Gastrocnemius medialis (tissue), 4 donors: ENCODE data around the gene SFTPD. TPM values are rescaled to one million over a fixed set of nuclear protein-coding genes. Genes with fewer than 3 reads are reported as not detected.

Experiments
- ATAC-seq, 2 donors: fragments of 150-250 bp; one replicate each; pipeline ENCODE4 v1.9.1; 2016
- DNase-seq, 2 donors: peaks; one replicate each; pipeline ENCODE4 v3.0.0-alpha.2; 2019
- H3K27ac ChIP-seq, 4 donors: fragments of 200-600 bp; sonication (generic); 1 replicate in 1 of 4; 2 replicates in 3 of 4; pipeline ENCODE4 v1.5.1; 2016 to 2018; ENCODE audit warnings: mild to moderate bottlenecking in 2 of 4, moderate library complexity in 1 of 4
- H3K27me3 ChIP-seq, 3 donors: fragments of 200-600 bp; sonication (generic) in 2 of 3; 1 replicate in 1 of 3; 2 replicates in 2 of 3; pipeline versions ENCODE4 v1.5.1 to v1.6.0; 2016 to 2019; ENCODE audit warnings: mild to moderate bottlenecking in 1 of 3, moderate library complexity in 1 of 3
- H3K36me3 ChIP-seq, 2 donors: fragments of 200-600 bp; sonication (generic) in 1 of 2; one replicate each; pipeline ENCODE4 v1.5.1; 2017 to 2018
- H3K4me1 ChIP-seq, 2 donors: fragments of 200-600 bp; sonication (generic) in 1 of 2; one replicate each; pipeline ENCODE4 v1.5.1; 2016 to 2017; ENCODE audit warnings: mild to moderate bottlenecking in 2 of 2
- H3K4me3 ChIP-seq, 4 donors: fragments of 200-600 bp; sonication (generic) in 3 of 4; 1 replicate in 1 of 4; 2 replicates in 3 of 4; pipeline ENCODE4 v1.5.1; 2016 to 2019; ENCODE audit warnings: mild to moderate bottlenecking in 2 of 4
- H3K9me3 ChIP-seq, 3 donors: fragments of 200-600 bp; sonication (generic) in 2 of 3; 1 replicate in 1 of 3; 2 replicates in 2 of 3; pipeline ENCODE4 v1.5.1; 2016 to 2019
- CTCF ChIP-seq, 5 experiments: fragments of 450-650 bp in 3 of 5; fragments of 200-600 bp in 2 of 5; sonication (generic) in 2 of 5; IDR thresholded peaks in 4 of 5; conservative IDR thresholded peaks in 1 of 5; 1 replicate in 4 of 5; 2 replicates in 1 of 5; pipeline ENCODE4 v1.5.1; 2016 to 2019; ENCODE audit warnings: antibody characterized with exemption in 5 of 5, mild to moderate bottlenecking in 3 of 5, moderate library complexity in 3 of 5
- POLR2A ChIP-seq, 2 donors: fragments of 450-650 bp; IDR thresholded peaks; one replicate each; pipeline ENCODE4 v1.6.1; 2017; ENCODE audit warnings: antibody characterized with exemption in 2 of 2, mild to moderate bottlenecking in 2 of 2, moderate library complexity in 2 of 2
- in situ Hi-C, 4 donors: fragments of 200-750 bp; cut with MboI; loops; one replicate each; pipeline versions ENCODE4 v1.15.0 to v1.8.0; 2017; ENCODE audit warnings: low sequenced_read_pairs in 4 of 4
- intact Hi-C: fragments of 100-400 bp; cut with DNase I; formaldehyde crosslinking; loops from one replicate; pipeline ENCODE4 v1.15.1; 2023; ENCODE audit warnings: low total_unique reads
- total RNA-seq, 4 donors: library from RNA; depleted of rRNA; stranded (reverse); fragments of >200 nt; gene quantifications; one replicate each; pipeline versions ENCODE4 v1.1.0 to v1.2.3, GENCODE V29; 2016

Gene SFTPD
- total RNA-seq, 4 donors from 2014 or later = 0.73 TPM; not detected in 3

GRCh38 chr10:79942261-79943185, 6.4 kb downstream of the SFTPD start:
- H3K4me1 ChIP-seq = no peaks in the 10 kb centered on the region
- H3K27me3 ChIP-seq = no peaks in the 10 kb centered on the region
- TF ChIP-seq CTCF (IDR thresholded peaks at IDR 0.05 in 4 of 5, conservative IDR thresholded peaks at IDR 0.05 in 1 of 5) = no peak
- TF ChIP-seq POLR2A (IDR thresholded peaks at IDR 0.05) = no peak
- H3K4me3 ChIP-seq = no peak overlapping the region
- no peaks in the 10 kb centered on the region for H3K36me3 ChIP-seq
- H3K27ac ChIP-seq = no peak overlapping the region
- ATAC-seq = no peak
- no peaks in the 10 kb centered on the region for H3K9me3 ChIP-seq
- intact Hi-C loops (no loop called here), in situ Hi-C loops (loop anchor here in 3 of 4 donors (25.0 kb wide), 2 partner anchors 380 to 580 kb away; partner anchors contain the start of gene SFTPA2 (in 3 of the 3))
- no peak for DNase-seq

GRCh38 chr10:79941585-79942210, 7.2 kb downstream of the SFTPD start:
- intact Hi-C loops = no loop called here
- Histone ChIP-seq H3K9me3 (no peaks in the 10 kb centered on the region), H3K4me1 (no peaks in the 10 kb centered on the region), H3K27me3 (no peaks in the 10 kb centered on the region), H3K36me3 (no peaks in the 10 kb centered on the region), H3K27ac (no peak overlapping the region), H3K4me3 (no peak overlapping the region)
- no peak for DNase-seq
- ATAC-seq = no peak
- TF ChIP-seq CTCF (IDR thresholded peaks at IDR 0.05 in 4 of 5, conservative IDR thresholded peaks at IDR 0.05 in 1 of 5) (no peak), POLR2A (IDR thresholded peaks at IDR 0.05) (no peak)
- in situ Hi-C loops = loop anchor here in 3 of 4 donors (25.0 kb wide), 2 partner anchors 379 to 579 kb away; partner anchors contain the start of gene SFTPA2 (in 3 of the 3)

GRCh38 chr10:79941146-79941545, 7.8 kb downstream of the SFTPD start:
- Histone ChIP-seq H3K4me1 (no peaks in the 10 kb centered on the region), H3K4me3 (no peak overlapping the region), H3K27ac (no peak overlapping the region), H3K9me3 (no peaks in the 10 kb centered on the region), H3K27me3 (no peaks in the 10 kb centered on the region), H3K36me3 (no peaks in the 10 kb centered on the region)
- in situ Hi-C loops (loop anchor here in 3 of 4 donors (25.0 kb wide), 2 partner anchors 379 to 579 kb away; partner anchors contain the start of gene SFTPA2 (in 3 of the 3)), intact Hi-C loops (no loop called here)
- DNase-seq (no peak), ATAC-seq (no peak)
- TF ChIP-seq CTCF (IDR thresholded peaks at IDR 0.05 in 4 of 5, conservative IDR thresholded peaks at IDR 0.05 in 1 of 5) (no peak), POLR2A (IDR thresholded peaks at IDR 0.05) (no peak)

- TF ChIP-seq CTCF (IDR thresholded peaks at IDR 0.05 in 4 of 5, conservative IDR thresholded peaks at IDR 0.05 in 1 of 5) (no peak), POLR2A (IDR thresholded peaks at IDR 0.05) (no peak)
- no peaks in the 10 kb centered on the region for H3K27me3 ChIP-seq
- no peak overlapping the region for H3K27ac ChIP-seq
- intact Hi-C loops = no loop called here
- no peaks in the 10 kb centered on the region for H3K4me1 ChIP-seq
- ATAC-seq (no peak), DNase-seq (no peak)
- H3K36me3 ChIP-seq = no peaks in the 10 kb centered on the region
- no peak overlapping the region for H3K4me3 ChIP-seq
- in situ Hi-C loops = loop anchor here in 3 of 4 donors (25.0 kb wide), 2 partner anchors 378 to 578 kb away; partner anchors contain the start of gene SFTPA2 (in 3 of the 3)
- H3K9me3 ChIP-seq = no peaks in the 10 kb centered on the region
These were observed 8.5 kb downstream of the SFTPD start for GRCh38 chr10:79940431-79940830.
